Heart left ventricle (tissue), 16 donors: ENCODE results near the gene ARNT2. TPM values are rescaled to one million over a fixed set of nuclear protein-coding genes. Genes with fewer than 3 reads are reported as not detected.

ENCODE experiments used
- ATAC-seq, 4 donors: fragments of 200-7000 bp; cut with Tn5 transposase; one replicate each; pipeline ENCODE4 v1.9.1; 2020 to 2022; ENCODE audit warnings: moderate library complexity in 4 of 4, mild to moderate bottlenecking in 3 of 4, moderate number of reproducible peaks in 1 of 4
- DNase-seq, 5 donors: peaks; one replicate each; pipeline ENCODE4 v3.0.0-alpha.2; 2020
- H3K27ac ChIP-seq, 12 donors: fragments of 200-600 bp; sonication (generic) in 4 of 12; one replicate each; pipeline versions ENCODE4 v1.5.0 to v1.8.0; 2016 to 2022; ENCODE audit warnings: mild to moderate bottlenecking in 2 of 12
- H3K27me3 ChIP-seq, 9 donors: fragments of 200-600 bp; sonication (generic) in 2 of 9; one replicate each; pipeline versions ENCODE4 v1.5.1 to v1.8.0; 2016 to 2022; ENCODE audit warnings: mild to moderate bottlenecking in 3 of 9
- H3K36me3 ChIP-seq, 9 donors: fragments of 200-600 bp; sonication (generic) in 2 of 9; one replicate each; pipeline versions ENCODE4 v1.5.0 to v1.8.0; 2018 to 2022; ENCODE audit warnings: mild to moderate bottlenecking in 2 of 9
- H3K4me1 ChIP-seq, 12 donors: fragments of 200-600 bp; sonication (generic) in 4 of 12; one replicate each; pipeline versions ENCODE4 v1.5.0 to v1.8.0; 2016 to 2022; ENCODE audit warnings: mild to moderate bottlenecking in 3 of 12
- H3K4me3 ChIP-seq, 12 donors: fragments of 200-600 bp; sonication (generic) in 4 of 12; one replicate each; pipeline versions ENCODE4 v1.5.0 to v1.8.0; 2017 to 2022; ENCODE audit warnings: mild to moderate bottlenecking in 9 of 12, moderate library complexity in 4 of 12
- H3K9me3 ChIP-seq, 12 donors: fragments of 200-600 bp; sonication (generic) in 4 of 12; one replicate each; pipeline versions ENCODE4 v1.5.0 to v1.8.0; 2016 to 2022; ENCODE audit warnings: mild to moderate bottlenecking in 1 of 12
- CTCF ChIP-seq, 12 donors: fragments of 200-600 bp; sonication (generic) in 4 of 12; IDR thresholded peaks; one replicate each; pipeline versions ENCODE4 v1.5.0 to v1.8.0; 2018 to 2022; ENCODE audit warnings: antibody characterized with exemption in 12 of 12, mild to moderate bottlenecking in 5 of 12
- POLR2A ChIP-seq, 2 donors: fragments of 450-650 bp; IDR thresholded peaks; one replicate each; pipeline ENCODE4 v1.6.1; 2017; ENCODE audit warnings: antibody characterized with exemption in 2 of 2, mild to moderate bottlenecking in 2 of 2, moderate library complexity in 2 of 2
- WGBS, 4 donors: extraction: QIAGEN DNeasy Blood & Tissue Kit in 2 of 4; methylation state at CpG; one replicate each; pipeline versions ENCODE4 v1.1.5 to v1.1.7; 2013 to 2018; 5-methylcytosine and 5-hydroxymethylcytosine counted together
- intact Hi-C, 10 donors: fragments of 100-400 bp; cut with DNase I; formaldehyde crosslinking; loops; one replicate each; pipeline versions ENCODE4 v1.11.1 to v1.14.2; 2022
- polyA plus RNA-seq, 2 donors: library from polyadenylated mRNA; stranded (reverse); fragments of 200-250 nt; gene quantifications; one replicate each; pipeline ENCODE4 v1.2.3, GENCODE V29; 2013
- total RNA-seq, 9 donors: library from RNA; depleted of rRNA in 2 of 9; stranded (reverse); fragments of >200 nt in 2 of 9; fragmentation: NEBNext Ultra II Directional in 3 of 9; extraction: Animal tissue kit (Norgen Biotek cat#: 25700) in 3 of 9; gene quantifications; one replicate each; pipeline versions ENCODE4 v1.1.0 to v1.2.4, GENCODE V29; 2016 to 2023
- donor health status: ischemic (EF 13 %, LVEDD 7.1; RV severe dilation, severe dysfunction).
- donor health status: healthy with polysubstance abuse.
- donor health status: DM: no; HTN: yes; CAD: no.
- donor health status: DM: no; HTN: no; CAD: no.
- donor health status: ischemic (EF 25% LVEDD 6.9; RV normal size, moderate dysfunction).
- donor health status: ischemic (EF 25% LVEDD 5.7; RV mildly dilated, moderate dysfunction).
- donor health status: healthy.
- donor health status: DM: yes; HTN: yes; CAD: no.
- donor health status: ischemic (EF 35%, LVEDD 5.7; RV mildly dilated, moderate dysfunction).
- donor health status: nonischemic (EF 11% LVEDD 7.7; RV severe dilation, severe dysfunction).
- donor health status: DM: yes; HTN: yes; CAD: no.
- donor health status: PGD.
- donor health status: ischemic (EF 29% LVEDD 5.4; RV normal size, mild dysfunction).
- donor health status: nonischemic (EF 23%, LVEDD 6.1; RV moderate dilation, normal function).

Gene ARNT2
- total and polyA plus RNA-seq, 11 donors = 1.2 to 10.0 (median 3.9) TPM

- H3K27me3 ChIP-seq = no peaks in the 10 kb centered on the region
- no peak overlapping the region for H3K27ac ChIP-seq
- intact Hi-C loops = no loop called here
- WGBS, 4 donors = 87 to 92% (median 90%) methylated on average over 8 of the region's 8 CpGs
- H3K4me3 ChIP-seq = no peak overlapping the region
- ATAC-seq (no peak), DNase-seq (no peak)
- H3K36me3 ChIP-seq = no peaks in the 10 kb centered on the region
- peaks cover 0 to 2% (median 0%) of the 10 kb centered on the region in 12 donors for H3K9me3 ChIP-seq
- peaks cover 0 to 20% (median 6%) of the 10 kb centered on the region in 12 donors for H3K4me1 ChIP-seq
- TF ChIP-seq POLR2A (IDR thresholded peaks at IDR 0.05) (no peak), CTCF (IDR thresholded peaks at IDR 0.05) (no peak)
Measured at GRCh38 chr15:80501476-80501875, 97.3 kb downstream of the ARNT2 start.

GRCh38 chr15:80502782-80503181, 98.6 kb downstream of the ARNT2 start:
- no peak for TF ChIP-seq POLR2A (IDR thresholded peaks at IDR 0.05)
- no peak for TF ChIP-seq CTCF (IDR thresholded peaks at IDR 0.05)
- Histone ChIP-seq H3K9me3 (peaks cover 0 to 2% (median 0%) of the 10 kb centered on the region in 12 donors), H3K4me3 (no peak overlapping the region), H3K27ac (peak overlapping the region in 4 of 12 donors; percentile 23 to 43 (median 28)), H3K27me3 (no peaks in the 10 kb centered on the region), H3K36me3 (no peaks in the 10 kb centered on the region), H3K4me1 (peaks cover 0 to 25% (median 6%) of the 10 kb centered on the region in 12 donors)
- DNase-seq (peak in 2 of 5 donors; percentile 32 to 54), ATAC-seq (peak in 3 of 4 donors; percentile 44 to 71 (median 61))
- intact Hi-C loops = no loop called here
- WGBS, 4 donors = 39 to 51% (median 42%) methylated on average over 3 of the region's 3 CpGs

GRCh38 chr15:80503319-80503952, 99.3 kb downstream of the ARNT2 start:
- WGBS, 4 donors = 60 to 71% (median 62%) methylated on average over 11 of the region's 11 CpGs
- DNase-seq (no peak), ATAC-seq (peak; percentile 23 to 55 (median 42))
- Histone ChIP-seq H3K4me1 (peaks cover 0 to 28% (median 6%) of the 10 kb centered on the region in 12 donors), H3K4me3 (no peak overlapping the region), H3K27me3 (no peaks in the 10 kb centered on the region), H3K36me3 (no peaks in the 10 kb centered on the region), H3K9me3 (peaks cover 0 to 2% (median 0%) of the 10 kb centered on the region in 12 donors), H3K27ac (peak overlapping the region in 4 of 12 donors; percentile 23 to 43 (median 28))
- intact Hi-C loops = no loop called here
- TF ChIP-seq POLR2A (IDR thresholded peaks at IDR 0.05) (no peak), CTCF (IDR thresholded peaks at IDR 0.05) (no peak)

- H3K27me3 ChIP-seq = no peaks in the 10 kb centered on the region
- H3K36me3 ChIP-seq = no peaks in the 10 kb centered on the region
- no peak overlapping the region for H3K4me3 ChIP-seq
- intact Hi-C loops = loop anchor here in 1 of 10 donors (5.0 kb wide), 1 partner anchor 38 kb away; no protein-coding TSS in a partner anchor
- TF ChIP-seq CTCF (IDR thresholded peaks at IDR 0.05) = no peak
- TF ChIP-seq POLR2A (IDR thresholded peaks at IDR 0.05) = no peak
- H3K4me1 ChIP-seq = peaks cover 0 to 24% (median 6%) of the 10 kb centered on the region in 12 donors
- ATAC-seq (no peak), DNase-seq (no peak)
- WGBS, 4 donors = 93 to 94% (median 94%) methylated on average over 9 of the region's 9 CpGs
- H3K27ac ChIP-seq = no peak overlapping the region
- peaks cover 0 to 2% (median 0%) of the 10 kb centered on the region in 12 donors for H3K9me3 ChIP-seq
Measured at GRCh38 chr15:80504931-80505330, 100.7 kb downstream of the ARNT2 start.
